Activated T-helper 1 cell treated with anti-CD3 and anti-CD28 coated beads, Interleukin-2, amount 50 U/mL, for 16 hours (primary cell): ENCODE measurements around the gene HAO2.

Experiments
- DNase-seq, 2 donors: peaks; one replicate each; pipeline ENCODE4 v3.0.0-alpha.2; 2020; ENCODE audit warnings: low read depth in 1 of 2, low spot score in 1 of 2

The HAO2 gene

GRCh38 chr1:119430486-119430885 is 61.9 kb downstream of the HAO2 start:
- DNase-seq: no peak

- no peak for DNase-seq
These were observed 63.3 kb downstream of the HAO2 start for GRCh38 chr1:119431836-119432235.

- no peak for DNase-seq
These were observed 66.5 kb downstream of the HAO2 start for GRCh38 chr1:119435052-119435451.

- DNase-seq: no peak
These were observed 70.2 kb downstream of the HAO2 start for GRCh38 chr1:119438761-119439160.

- no peak for DNase-seq
These were observed 72.2 kb downstream of the HAO2 start for GRCh38 chr1:119440721-119441307.

- no peak for DNase-seq
These were observed 74.2 kb downstream of the HAO2 start for GRCh38 chr1:119442756-119443155.
